ENCODE measurements around the gene TCF21.

The TCF21 gene

GRCh38 chr6:133889557-133890403 lies 867 bp downstream of the TCF21 start:
- DNase-seq (ENCODE audit: low read depth): no peak

- no peak for DNase-seq (ENCODE audit: low read depth)
Measured at GRCh38 chr6:133890711-133891148, 1.8 kb downstream of the TCF21 start.

GRCh38 chr6:133891149-133891926 lies 2.4 kb downstream of the TCF21 start:
- no peak for DNase-seq (ENCODE audit: low read depth)

GRCh38 chr6:133891927-133892812 lies 3.3 kb downstream of the TCF21 start:
- no peak for DNase-seq (ENCODE audit: low read depth)

DNA sequence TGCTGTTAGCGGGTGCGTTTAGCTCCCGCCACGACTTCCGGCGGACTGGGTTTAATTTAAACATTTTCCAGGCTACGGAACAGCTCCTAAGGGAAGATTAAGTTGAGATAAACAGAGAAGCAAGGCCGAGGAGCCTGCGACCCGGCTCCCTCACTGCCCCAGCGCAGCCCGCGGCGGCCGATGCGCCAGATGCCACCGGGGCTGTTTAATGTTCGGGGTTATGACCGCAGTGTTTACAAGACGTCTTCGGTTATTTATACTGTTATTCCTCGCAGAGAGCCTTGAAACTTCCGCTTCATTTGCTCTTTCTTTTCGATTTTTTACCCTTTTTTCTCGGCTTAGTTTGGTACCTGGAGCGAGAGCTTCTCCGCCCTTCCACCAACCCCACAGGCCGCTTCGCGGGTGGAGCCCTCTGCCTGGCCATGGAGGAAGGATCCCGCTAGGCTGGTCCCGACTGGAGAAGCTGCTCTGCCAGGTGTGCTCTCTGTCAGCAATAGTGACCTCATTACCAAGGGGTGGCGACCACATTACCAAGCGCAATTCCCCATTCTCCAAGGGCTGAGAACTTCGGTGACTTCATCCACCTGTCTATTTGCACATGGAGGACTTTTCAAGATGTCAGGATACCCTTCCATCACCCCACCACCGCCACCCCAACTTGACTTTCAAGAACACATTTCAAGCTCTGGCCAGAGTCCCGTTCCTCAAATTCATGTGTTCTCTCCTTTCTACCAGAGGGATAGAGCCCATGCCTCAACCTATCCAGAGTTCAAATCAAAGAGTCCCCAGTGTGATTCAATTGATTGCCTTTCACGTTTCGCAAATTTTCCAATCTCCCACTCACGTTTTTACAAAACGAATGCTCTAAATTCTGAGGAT lies 4.1 kb downstream of the TCF21 start:
- no peak for DNase-seq (ENCODE audit: low read depth)

DNA sequence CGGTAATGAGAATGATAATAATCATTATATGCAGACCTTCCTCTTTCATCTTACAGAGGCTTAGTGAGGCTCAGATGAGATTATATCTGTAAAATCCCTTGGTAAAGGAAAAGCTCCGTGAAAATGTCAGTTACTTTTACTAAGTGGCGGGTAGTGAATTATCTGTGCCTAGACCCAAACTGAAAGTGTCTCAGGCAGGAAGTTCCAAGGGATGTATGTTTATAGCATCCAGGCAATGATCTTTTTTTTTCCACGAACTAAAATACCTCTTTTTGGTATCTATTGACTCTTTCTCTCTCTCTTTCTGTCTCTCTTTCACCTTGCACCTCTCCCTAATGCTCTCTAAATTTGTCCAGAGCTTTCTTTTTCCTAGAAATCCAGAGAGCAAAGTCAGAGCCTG lies 5.0 kb downstream of the TCF21 start:
- no peak for DNase-seq (ENCODE audit: low read depth)

GRCh38 chr6:133894369-133894768 lies 5.5 kb downstream of the TCF21 start:
- DNase-seq (ENCODE audit: low read depth): no peak

DNA sequence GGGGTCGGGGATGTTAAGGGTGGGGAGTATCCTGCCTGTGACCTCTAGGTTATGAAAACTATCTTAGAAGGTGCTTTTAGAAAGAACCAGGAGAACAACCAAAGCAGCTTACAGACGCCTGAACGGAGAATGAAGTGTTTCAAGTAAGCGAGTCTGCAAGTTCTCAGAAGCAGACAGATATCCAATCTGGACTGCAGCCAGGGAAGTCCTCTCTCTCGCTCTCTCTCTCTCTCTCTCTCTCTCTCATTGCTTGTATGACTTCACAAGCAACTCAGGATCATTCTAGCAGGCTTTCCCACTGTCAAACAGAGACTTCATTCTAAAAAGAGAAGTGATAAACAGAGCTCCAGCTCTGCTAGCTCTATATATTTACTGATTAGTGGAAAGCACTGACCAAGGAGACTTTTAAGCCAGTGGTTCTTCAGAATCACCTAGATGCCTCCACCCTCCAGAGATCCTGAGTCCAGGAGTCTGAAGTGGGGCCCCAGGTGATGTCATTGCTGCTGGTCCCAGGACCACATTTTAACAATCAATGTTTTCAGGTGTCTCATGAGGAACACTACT lies 6.0 kb downstream of the TCF21 start:
- DNase-seq (ENCODE audit: low read depth): no peak

GRCh38 chr6:133895573-133896343 lies 6.8 kb downstream of the TCF21 start:
- no peak for DNase-seq (ENCODE audit: low read depth)

DNA sequence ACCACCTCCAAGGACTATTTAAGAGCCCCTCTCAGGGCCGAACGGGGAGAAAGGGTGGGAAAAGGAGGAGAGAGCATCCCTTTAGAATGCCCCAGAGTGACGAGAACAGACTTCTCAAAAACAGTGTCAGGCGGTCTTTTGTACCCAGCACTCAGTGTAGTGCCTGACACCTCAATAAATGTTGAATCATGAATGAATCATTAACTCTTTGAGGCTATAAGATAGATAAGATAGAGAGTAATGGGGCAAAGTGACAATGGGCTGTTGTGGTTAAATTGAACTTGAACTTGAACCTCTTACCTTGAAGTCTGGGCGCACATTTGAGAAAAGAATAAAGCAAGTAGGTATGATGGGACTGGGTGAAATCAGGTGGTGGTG lies 7.4 kb downstream of the TCF21 start:
- no peak for DNase-seq (ENCODE audit: low read depth)

DNA sequence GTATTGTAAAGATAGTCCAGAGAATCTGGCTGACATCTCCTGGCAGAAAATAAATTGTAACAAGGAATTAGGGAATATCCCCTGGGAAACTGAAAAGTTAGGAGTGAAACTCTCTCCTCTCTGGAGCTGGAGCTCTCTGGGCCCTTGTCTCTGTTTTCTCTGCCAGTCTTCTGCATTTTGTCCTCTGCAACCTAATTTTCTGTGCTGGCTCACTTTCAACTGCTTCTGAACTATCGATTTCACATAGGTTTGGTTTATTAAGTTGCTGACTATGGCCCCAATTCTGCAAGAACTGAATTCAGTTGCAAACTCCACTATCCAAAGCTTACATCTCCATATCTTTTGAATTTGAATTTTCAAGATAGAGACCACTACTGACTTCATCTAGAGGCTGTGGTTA lies 9.3 kb downstream of the TCF21 start:
- no peak for DNase-seq (ENCODE audit: low read depth)

GRCh38 chr6:133899556-133899955 lies 10.6 kb downstream of the TCF21 start:
- no peak for DNase-seq (ENCODE audit: low read depth)

GRCh38 chr6:133903855-133904254 lies 14.9 kb downstream of the TCF21 start:
- no peak for DNase-seq (ENCODE audit: low read depth)

GRCh38 chr6:133906050-133906449 lies 17.1 kb downstream of the TCF21 start:
- DNase-seq (ENCODE audit: low read depth): no peak

- peak; percentile 65 for DNase-seq (ENCODE audit: low read depth)
Measured at GRCh38 chr6:133916650-133917151, 27.8 kb downstream of the TCF21 start.

GRCh38 chr6:133917781-133918180 lies 28.9 kb downstream of the TCF21 start:
- DNase-seq (ENCODE audit: low read depth): no peak

GRCh38 chr6:133918208-133918930 lies 29.5 kb downstream of the TCF21 start:
- DNase-seq (ENCODE audit: low read depth): no peak

DNA sequence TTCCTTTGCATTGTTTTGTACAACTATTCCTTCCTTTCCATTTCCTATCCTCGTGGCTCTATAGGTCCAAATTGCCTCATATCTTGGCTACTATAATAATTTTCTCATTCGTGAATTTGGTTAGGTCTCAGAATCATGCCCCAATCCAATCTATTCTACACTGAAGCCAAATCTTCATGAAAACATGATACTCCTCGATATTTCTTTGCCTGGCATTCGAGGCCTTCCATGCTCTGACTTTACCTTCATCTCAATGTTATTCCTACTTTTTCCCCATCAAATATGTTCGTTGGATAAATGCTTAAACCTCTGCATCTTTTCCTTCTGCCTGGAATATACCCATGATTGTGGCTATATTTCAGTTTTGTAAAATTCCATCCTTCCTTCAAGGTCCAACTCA lies 30.4 kb downstream of the TCF21 start:
- no peak for DNase-seq (ENCODE audit: low read depth)

- peak; percentile 48 for DNase-seq (ENCODE audit: low read depth)
Measured at GRCh38 chr6:133921249-133921859, 32.4 kb downstream of the TCF21 start.
